Stimulated activated CD8-positive, alpha-beta memory T cell treated with anti-CD3 and anti-CD28 coated beads, Interleukin-7, amount 100 ng/mL, for 48 hours (primary cell): ENCODE measurements around the gene MGMT.

Experiments used
- DNase-seq, 2 donors: peaks; one replicate each; pipeline ENCODE4 v3.0.0-alpha.2; 2020; ENCODE audit warnings: low read depth in 1 of 2; ENCODE audit errors: extremely low read depth in 1 of 2

The MGMT gene

DNA sequence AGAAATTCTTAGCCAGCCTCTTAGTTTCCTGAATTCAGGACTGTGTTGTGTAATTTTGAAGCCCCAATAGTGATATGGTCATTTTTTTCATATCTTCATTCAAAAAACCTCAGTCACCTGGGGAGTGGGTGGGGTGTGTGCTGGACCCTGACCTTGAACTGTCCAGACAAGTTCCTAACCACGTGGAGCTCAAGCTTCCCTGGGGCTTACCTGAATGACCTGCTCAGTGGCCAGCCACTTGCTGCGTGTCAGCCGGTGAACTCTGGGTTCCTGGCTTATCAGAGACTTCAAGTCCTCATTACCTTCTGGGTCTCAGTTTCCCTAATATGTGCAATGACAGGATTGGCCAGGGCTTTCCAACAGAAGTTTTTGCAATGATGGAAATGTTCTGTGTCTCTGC, 27.1 kb downstream of the MGMT start:
- no peak for DNase-seq

DNA sequence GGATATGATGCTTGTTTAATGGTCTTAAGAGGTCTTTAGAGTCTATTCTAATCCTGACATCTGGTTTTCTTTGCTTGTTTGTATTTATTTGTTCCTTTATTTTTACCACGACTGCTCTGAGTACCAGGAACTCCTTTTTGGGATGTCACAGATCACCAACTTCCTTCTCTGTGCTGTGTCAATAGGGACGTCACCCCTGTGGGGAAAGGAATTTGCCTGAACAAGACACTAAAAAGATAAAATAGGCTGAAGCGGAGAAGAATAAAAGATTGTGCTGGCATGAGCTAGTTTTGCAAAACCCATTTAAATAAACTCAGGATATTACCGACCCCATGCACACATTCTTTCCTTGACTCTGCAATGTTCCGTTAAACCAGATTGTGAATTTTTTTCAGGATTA, 27.7 kb downstream of the MGMT start:
- DNase-seq, result no peak

DNA sequence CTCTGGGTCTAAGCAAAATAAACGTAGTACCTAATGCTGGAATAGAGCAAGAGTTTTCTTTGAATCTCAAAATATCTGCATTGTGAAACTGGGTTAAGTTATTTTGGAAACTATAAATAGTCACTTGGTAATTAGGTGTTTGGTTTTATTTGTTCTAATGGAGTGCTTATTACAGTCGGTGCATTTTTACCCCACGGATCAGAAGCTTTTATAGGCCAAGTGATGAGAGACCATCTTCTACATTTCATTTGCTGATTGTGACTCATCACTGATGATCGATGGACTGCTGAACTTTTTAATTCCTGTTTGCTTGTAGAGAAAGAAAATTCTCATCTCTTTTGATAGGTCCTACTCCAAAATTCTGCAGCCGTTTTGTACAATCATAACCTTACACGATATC, 28.2 kb downstream of the MGMT start:
- no peak for DNase-seq

DNA sequence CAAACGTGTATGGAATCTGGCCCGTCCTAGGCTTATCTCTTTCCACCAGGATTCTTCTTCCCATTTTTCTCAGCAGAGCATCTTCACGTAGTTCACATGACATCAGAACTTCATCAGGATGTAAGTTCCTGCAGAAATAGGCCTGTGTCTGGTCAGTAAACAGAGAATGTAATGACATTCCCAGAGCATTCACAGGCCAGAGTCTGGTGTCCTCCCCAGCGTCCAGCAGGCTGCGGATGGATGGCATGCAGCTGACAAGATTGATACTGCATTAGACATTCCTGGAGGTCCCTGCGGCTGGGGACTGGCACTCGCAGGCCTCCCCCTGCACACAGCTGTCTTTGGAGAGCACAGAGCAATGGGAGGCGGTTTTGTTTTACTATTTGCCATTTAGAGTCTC, 28.7 kb downstream of the MGMT start:
- DNase-seq, result no peak

DNA sequence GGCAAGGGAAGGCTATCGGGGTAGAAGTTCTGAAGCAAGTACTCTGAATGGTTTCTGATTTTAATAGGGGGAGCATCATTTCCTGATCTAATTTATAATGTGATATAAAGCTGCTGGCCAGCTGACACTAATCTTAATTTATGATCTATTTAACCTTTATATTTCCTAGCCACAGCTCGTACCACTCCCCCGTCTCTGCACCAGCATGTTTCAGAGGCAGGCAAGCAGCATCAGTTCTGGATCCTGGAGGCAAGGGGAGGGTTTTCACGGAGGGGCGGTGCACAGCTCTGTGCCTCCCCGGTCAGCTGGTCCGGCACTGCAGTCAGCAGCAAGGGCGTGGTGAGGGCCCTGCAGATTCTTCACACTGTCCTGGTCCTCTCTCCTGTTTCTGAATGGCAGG, 30.0 kb downstream of the MGMT start:
- no peak for DNase-seq

DNA sequence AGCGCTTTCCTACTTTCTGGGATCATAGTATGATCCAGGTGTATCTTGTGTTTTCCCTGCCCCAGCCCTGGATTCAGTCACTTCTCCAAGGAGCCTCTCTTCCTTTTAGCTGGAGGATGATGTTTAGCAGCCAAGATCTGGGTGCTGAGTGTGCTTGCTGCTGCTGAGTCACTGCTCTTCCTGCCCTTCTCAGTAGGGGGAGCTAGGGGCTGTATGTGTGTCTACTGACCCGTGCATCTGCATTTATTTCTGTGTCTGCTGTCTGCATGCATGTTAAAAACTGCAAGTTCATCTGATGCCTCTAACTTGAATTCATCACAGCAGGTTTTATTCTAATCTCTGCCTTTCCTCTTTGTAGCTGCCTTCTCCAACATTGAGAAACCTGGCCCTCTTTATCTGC, 31.6 kb downstream of the MGMT start:
- DNase-seq, result no peak

DNA sequence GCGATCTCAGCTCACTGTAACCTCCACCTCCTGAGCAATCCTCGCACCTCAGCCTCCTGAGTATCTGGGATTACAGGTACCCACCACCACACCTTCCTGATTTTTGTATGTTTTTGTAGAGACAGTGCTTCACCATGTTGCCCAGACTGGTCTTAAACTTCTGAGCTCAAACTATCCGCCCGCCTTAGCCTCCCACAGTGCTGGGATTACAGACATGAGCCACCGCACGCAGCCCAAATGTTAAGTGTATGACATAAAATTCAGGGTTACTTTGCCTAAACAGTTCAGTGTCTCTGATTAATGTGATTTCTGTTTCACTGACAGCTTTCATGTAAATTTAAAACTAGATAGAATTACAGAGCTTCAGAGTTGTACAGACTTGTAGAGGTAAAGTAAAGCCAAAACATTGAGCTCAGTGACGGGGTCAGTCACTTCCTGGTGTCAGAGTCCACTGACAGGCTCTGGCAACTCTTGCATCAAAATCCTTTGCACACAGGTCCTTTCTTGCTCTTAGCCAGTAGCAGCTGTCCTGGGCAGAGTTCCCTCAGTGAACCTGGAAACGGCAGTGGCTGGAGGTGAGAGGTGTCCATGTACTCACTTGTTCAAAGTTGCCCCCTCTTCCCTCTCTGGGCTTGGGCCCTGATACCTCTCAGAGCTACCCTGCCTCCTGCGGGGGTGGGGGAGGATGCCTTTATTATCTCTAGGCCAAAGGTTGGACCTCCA, 33.7 kb downstream of the MGMT start:
- no peak for DNase-seq

DNA sequence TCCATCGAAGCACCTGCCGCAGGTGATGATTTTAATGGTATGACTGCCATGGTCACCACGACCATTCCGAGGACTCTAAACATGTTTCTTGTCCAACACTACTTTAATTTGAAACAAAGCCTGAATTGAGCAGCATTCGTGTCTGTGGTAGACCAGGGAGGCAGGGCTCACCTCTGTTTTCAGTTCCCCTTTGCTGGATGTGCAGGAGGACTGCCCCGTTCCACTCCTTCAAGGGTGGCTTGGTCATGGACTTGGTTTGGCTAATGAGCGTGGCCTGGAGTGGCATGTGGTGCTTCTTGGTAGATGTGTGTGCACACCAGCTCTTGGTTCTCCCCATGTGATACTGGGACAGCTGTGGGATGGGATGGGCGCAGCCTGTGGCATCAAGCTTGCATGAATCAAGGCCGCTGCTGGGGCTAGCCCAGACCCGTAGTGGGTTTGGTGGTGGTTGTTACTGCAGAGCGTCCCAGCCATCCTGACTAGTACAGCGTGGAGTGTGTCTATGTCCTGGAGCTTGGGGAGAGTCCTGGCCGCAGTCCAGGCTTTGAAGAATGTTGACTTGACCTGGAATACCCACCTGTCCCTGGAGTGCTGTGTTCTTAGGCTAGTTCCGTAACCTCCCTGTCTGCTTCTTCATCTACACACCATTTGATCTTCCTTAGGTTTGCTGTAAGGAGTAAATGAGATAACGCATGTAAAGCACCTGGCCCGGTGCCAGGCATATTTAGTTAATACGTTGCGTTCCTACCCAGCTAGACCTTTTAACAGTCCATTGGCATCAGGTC, 34.8 kb downstream of the MGMT start:
- no peak for DNase-seq

DNA sequence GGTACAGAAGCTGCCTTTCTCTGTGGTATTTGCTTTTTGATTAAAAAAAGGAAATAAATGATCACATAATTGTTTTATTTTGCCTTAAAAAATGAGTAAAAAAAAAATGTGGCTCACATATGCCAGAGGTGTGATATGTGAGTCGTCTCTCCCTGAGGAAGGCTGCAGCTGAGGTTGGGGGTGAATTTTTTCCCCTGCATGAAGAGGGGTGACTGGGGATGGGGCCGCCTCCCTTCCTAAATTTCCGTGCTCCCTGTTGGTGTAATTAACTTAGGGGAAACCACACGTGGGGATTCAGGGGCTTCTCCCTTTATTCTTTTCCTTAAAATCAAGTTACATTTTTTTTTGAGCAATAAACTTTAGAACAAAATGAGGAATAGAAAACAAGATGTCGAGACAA, 35.4 kb downstream of the MGMT start:
- no peak for DNase-seq

DNA sequence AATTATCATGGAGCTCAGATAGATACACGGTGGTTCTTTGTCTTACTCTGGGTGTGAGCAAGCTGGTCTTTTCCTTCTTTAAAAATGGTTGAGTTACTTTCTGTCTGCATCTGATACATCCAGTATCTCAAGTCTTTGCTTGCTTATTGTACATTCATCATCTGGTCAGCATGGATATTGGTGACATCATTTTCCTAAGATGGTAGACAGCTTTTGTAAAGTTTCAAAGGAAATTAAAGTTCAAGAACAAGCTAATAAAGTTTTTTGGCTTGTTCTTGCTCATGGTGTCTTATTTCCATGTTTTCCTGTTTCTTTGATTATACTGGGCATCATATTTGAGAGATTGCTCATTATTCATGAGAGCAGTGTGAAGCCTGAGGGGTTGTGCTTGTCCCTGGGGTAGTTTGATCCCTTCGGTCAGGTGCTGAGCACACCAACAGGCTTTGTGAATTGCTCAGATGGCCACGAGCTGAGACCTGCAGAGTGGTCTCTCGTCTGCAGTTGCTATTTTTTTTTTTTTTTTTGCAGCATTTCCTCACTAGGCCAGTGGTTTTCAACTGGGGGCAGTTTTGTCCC, 38.5 kb downstream of the MGMT start:
- DNase-seq, result no peak

DNA sequence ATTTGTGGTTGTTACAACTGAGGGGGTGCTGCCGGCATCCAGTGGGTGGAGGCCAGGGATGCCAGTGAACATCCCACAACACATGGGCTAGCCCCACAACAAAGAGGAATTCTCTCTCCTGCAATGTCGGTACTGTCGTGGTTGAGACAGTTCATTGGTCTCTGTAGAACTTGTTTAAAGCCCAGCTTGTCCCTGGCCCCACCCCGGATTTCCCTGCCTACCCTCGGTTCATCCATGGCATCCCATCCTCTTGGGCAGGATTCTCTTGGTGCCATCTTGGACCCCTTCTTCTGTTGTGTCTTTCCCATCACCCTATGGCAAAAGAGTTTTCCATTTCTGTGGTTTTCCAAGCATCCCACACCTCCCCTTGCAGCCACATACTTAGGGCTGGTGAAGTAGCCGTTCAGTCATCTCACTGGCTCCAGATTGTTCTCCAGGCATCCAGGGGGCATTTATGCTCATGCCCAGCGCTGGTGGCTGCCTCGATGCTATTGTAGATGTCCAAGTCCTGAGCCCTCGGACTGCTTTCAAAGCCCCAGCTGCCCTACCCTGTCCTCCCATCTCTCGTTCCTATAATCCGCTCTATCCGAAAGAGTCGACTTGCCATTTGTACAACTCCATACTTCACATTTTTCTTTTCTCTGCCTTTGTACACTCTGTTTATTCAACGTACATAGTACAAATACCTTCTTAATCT, 39.2 kb downstream of the MGMT start:
- DNase-seq, result no peak

DNA sequence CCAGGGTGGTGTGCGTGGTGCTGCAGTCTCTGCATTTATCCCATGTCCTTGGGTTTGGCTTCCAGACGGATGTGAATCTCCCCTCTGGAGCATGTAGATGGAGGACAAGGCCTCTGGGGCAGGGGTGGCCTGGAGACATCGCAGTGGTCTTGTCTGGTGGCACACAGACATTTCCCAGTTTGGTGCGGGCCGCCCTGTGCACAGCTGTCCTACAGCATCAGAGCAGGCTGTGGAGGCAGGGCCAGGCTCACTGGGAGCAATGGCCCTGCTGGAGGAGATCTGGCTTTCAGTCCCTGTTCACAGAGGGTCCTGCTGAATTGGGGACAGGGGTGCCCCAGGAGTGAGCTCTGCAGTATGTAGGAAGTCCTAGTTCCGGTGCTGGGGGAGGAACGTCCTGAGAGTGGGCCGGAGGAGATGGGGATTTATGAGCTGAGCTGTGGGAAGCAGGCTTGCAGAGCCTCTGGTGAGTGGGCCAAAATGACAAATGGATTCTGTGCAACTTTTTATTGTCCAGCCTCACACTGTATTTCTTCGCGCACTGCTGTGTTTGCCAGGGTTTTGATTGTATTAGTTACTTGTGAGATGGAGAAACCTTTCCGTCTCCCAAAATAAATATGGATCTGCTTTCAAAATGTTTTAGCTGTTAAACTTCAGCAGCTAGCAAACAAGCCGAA, 40.3 kb downstream of the MGMT start:
- DNase-seq, result no peak

DNA sequence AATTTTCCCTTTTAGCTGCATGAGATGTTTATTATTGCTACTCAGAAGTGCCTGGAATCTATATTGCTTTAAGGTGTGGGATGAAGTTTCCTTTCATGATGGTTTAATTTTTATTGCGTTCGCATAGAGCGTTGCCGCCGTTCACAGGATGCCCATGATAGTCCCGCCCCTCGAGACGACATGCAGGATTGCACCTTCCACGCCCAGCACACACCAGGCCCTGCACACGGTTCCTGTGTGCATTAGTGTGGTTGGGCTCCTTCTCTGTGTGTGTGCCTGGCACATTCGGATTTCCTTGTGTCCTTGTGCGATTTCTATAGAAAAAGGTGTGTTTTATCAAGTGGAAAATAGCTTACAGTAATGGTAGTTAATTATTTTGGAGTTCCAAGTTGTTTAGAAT, 42.1 kb downstream of the MGMT start:
- DNase-seq, result no peak

DNA sequence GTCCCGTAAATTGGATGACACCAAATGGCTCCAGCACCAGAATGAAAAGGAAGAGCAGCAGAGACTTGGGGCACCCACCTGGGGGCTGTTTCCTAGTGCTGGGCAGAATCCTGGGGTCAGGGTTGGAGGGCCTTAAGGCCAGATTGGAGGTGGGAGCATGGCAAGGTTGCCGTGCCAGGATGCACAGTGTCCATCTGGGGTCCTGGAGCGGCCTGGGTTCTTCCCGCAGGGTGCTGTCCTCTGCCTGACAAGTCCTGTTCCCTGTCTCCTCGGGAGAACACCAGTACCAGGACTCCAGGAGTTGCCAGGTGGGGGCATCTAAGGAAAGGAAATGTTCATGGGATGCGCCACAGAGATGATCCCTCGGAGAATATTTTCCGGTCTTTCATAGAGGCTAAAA, 42.8 kb downstream of the MGMT start:
- no peak for DNase-seq

DNA sequence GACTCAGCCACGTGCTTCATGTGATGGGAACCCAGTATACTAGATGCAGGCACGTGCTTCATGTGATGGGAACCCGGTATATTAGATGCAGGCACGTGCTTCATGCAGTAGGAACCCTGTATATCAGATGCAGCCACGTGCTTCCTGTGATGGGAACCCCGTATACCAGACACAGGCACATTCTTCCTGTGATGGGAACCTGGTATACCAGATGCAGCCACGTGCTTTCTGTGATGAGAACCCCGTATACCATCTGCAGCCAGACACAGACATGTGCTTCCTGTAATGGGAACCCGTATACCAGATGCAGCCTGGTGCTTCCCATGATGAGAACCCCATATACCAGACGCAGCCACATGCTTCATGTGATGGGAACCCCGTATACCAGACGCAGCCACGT, 44.0 kb downstream of the MGMT start:
- DNase-seq, result no peak

DNA sequence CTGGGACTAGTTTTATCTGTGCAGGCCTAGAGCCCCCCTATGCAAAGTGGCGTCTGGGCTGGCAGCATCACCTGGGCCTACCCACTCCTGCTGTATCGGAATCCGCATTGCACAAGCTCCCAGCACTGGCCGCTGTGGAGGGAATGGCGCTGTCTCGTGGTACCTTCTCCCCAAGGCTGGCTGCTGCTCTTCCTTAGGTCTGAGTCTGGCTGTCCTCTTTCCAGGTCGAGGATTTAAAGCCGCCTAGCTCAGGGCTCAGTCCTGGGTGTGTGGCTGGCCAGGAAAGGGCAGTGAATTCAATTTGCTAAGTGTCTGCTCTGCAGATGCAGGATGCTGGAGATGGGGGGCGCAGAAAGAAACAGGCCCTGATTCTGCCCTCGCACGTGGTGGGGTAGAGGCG, 44.7 kb downstream of the MGMT start:
- DNase-seq, result no peak

DNA sequence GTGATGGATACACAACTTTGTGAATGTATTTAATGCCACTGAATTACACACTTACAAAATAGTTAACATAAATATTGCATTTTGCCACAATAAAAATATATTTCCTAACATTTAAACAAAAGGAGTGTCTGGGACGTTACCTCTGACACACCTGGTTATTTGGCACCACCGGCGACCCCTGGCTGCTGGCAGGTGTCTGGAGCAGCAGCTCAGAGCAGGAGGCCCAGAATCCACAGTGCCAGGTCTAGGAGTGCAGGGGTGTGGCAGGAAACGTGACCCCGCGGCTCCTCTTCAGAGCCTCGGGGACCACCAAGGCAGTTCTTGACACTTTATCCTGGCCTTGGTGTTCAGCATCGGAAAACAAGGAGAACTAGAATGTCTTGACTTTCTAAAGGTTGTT, 46.3 kb downstream of the MGMT start:
- no peak for DNase-seq

DNA sequence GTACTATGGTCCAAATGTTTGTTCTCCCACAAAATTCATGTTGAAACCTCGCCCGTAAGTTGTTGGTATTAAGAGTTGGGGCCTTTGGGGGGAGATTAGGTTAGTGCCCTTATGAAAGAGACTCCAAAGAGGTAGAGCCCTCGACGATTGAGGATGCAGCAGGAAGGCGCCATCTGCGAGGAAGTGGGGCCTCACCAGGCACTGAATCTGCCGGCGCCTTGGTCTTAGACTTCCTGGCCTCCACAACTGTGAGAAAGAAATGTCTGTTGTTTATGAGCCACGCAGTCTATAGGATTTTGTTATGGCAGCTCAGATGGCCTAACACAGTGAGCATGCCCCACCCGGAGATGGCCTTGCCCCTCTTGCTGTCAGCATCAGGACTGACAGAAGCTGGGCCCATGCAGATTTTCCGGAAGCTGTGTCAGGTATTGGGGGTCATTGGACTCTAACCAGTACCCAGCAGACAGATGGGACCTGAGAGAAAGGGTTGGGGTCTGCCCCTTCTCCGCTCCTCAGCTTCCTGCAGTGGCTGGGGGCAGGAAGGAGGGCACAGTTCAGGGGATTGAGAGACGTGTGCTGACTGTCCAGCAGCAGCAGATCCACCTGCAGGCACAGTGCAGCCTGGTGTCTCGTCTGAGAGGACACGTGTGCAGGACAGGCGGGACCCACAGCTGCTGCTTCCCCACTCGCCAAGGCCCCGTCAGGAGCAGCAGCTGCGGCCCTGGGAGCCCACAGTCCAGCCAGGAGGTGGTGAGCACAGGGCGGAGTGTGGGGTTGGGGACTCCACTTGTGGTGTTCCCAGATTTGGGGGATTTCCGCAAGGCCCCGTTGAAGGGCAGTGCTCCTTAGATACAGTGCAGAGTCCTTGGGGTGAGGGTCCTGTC, 47.8 kb downstream of the MGMT start:
- no peak for DNase-seq

DNA sequence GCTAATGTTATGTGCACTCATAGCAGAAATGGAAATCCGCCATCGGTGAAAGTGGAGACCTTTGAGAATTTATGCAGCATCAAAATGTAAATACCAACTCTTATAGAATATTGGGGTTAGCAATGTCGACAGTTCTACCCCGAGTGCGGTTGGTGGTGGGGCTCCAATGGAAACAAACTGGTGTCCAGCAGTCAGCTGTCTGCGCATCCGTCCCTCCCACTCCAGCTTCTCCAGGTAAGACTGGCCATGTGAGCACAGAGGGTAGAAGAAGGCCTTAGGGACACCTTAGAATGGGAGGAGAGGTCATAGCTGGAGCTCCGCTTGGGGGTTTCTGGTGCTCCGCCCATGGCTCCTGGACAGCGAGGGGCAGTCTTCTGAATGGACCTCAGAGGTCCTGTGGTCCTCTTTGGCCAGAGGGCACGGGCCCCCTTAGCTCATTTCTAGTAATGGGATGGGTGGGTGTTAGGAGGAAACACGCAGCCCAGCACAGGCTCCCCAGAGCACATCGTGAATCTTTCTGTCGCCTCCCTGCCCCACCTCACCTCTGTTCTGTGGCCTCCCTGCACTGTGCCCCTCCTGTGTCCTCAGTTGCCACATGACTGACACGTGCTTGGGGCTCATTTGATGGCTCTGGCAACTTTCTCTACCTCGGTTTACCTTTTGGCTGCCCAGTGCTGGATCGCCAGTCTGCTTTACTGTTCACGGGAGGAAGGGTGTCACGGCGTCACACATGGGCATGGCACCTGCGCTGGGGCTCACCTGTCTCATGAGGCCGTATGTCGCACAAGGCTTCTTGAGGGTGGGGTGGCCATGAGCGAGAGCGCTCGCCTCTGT, 50.0 kb downstream of the MGMT start:
- DNase-seq, result no peak
